Ishikawa (cell line): ENCODE data around the gene POLR2B.

ENCODE experiments used
- EP300 ChIP-seq: IDR thresholded peaks from 2 replicates; pipeline ENCODE4 v1.6.1; 2012; ENCODE audit warnings: borderline replicate concordance
- NFIC ChIP-seq: IDR thresholded peaks from 2 replicates; pipeline ENCODE4 v1.6.1; 2012
- RAD21 ChIP-seq: IDR thresholded peaks from 2 replicates; pipeline ENCODE4 v1.6.1; 2012; ENCODE audit warnings: low read depth
- TCF12 ChIP-seq: IDR thresholded peaks from 2 replicates; pipeline ENCODE4 v1.6.1; 2012; ENCODE audit warnings: low read depth
- TEAD4 ChIP-seq: IDR thresholded peaks from 2 replicates; pipeline ENCODE4 v1.6.1; 2012
- YY1 ChIP-seq: IDR thresholded peaks from 2 replicates; pipeline ENCODE4 v1.6.1; 2012; ENCODE audit warnings: low read depth
- ZBTB7A ChIP-seq: IDR thresholded peaks from 2 replicates; pipeline ENCODE4 v1.6.1; 2012; ENCODE audit warnings: low read depth
- TF ChIP-seq, protein P1 (sequence below): IDR thresholded peaks from 2 replicates; pipeline ENCODE4 v1.6.1; 2012; ENCODE audit warnings: low read depth, mild to moderate bottlenecking
- TF ChIP-seq, protein P2 (sequence below): IDR thresholded peaks from 2 replicates; pipeline ENCODE4 v1.6.1; 2012
- TF ChIP-seq, protein P3 (sequence below): IDR thresholded peaks from 2 replicates; pipeline ENCODE4 v1.6.1; 2012

POLR2B gene

DNA sequence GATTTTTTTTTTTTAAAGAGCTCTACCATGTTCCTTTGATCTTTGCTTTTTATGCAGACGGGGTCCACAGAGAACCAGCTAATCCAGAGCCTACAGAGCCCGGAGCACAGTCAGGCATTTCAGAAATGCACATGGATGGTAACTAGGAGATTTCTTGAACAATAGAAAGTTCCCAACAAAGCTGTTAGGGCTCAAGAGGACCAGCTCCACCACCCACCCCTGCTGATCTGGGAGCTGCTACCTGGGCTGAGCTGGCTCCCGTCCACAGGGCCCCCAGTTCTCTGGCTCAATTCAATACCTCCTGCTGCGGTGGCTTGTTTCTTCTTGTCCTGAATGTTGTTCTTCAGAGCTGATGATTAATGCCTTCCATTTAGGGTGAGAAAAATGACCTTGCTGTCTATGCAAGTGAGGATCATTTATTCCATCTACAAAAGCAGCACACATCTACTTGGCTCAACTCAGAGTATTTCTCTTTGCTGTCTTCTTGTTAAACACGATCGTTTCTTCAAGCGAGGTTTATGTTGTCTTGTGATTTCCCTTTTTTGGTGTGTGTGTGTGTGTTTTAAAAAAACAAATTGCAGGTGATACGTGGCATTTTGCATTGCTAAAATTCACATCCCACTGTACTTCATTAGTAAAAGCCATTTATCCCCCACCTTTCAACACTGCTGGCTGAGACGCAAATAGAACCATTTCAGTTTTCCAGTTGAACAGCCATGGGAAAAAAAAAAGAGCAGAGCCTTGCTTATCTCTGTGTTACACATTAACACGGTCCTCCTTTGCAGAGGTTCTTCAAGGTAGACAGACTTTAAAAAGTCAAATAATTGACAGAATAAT lies 100.2 kb downstream of the POLR2B start:
- TF ChIP-seq RAD21 = no peak
- TF ChIP-seq YY1 = no peak
- TF ChIP-seq, protein P1, sequence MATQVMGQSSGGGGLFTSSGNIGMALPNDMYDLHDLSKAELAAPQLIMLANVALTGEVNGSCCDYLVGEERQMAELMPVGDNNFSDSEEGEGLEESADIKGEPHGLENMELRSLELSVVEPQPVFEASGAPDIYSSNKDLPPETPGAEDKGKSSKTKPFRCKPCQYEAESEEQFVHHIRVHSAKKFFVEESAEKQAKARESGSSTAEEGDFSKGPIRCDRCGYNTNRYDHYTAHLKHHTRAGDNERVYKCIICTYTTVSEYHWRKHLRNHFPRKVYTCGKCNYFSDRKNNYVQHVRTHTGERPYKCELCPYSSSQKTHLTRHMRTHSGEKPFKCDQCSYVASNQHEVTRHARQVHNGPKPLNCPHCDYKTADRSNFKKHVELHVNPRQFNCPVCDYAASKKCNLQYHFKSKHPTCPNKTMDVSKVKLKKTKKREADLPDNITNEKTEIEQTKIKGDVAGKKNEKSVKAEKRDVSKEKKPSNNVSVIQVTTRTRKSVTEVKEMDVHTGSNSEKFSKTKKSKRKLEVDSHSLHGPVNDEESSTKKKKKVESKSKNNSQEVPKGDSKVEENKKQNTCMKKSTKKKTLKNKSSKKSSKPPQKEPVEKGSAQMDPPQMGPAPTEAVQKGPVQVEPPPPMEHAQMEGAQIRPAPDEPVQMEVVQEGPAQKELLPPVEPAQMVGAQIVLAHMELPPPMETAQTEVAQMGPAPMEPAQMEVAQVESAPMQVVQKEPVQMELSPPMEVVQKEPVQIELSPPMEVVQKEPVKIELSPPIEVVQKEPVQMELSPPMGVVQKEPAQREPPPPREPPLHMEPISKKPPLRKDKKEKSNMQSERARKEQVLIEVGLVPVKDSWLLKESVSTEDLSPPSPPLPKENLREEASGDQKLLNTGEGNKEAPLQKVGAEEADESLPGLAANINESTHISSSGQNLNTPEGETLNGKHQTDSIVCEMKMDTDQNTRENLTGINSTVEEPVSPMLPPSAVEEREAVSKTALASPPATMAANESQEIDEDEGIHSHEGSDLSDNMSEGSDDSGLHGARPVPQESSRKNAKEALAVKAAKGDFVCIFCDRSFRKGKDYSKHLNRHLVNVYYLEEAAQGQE = no peak
- peak; percentile 54; the same call in 1 of the 2 replicates for TF ChIP-seq TEAD4
- peak; percentile 95 for TF ChIP-seq NFIC
- peak; percentile 78; the same call in 1 of the 2 replicates for TF ChIP-seq EP300
- TF ChIP-seq, protein P2, sequence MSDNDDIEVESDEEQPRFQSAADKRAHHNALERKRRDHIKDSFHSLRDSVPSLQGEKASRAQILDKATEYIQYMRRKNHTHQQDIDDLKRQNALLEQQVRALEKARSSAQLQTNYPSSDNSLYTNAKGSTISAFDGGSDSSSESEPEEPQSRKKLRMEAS = no peak
- TF ChIP-seq, protein P3, sequence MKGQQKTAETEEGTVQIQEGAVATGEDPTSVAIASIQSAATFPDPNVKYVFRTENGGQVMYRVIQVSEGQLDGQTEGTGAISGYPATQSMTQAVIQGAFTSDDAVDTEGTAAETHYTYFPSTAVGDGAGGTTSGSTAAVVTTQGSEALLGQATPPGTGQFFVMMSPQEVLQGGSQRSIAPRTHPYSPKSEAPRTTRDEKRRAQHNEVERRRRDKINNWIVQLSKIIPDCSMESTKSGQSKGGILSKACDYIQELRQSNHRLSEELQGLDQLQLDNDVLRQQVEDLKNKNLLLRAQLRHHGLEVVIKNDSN = no peak
- TF ChIP-seq ZBTB7A = no peak
- peak; percentile 84 for TF ChIP-seq TCF12
